Transverse colon (tissue), 3 donors: ENCODE data around the gene SH3GL3.

ENCODE experiments used
- POLR2A ChIP-seq: fragments of 450-650 bp; IDR thresholded peaks from one replicate; pipeline ENCODE4 v1.6.1; 2016; ENCODE audit warnings: antibody characterized with exemption, mild to moderate bottlenecking, moderate library complexity
- POLR2AphosphoS5 ChIP-seq, 3 donors: sonication (generic); formaldehyde crosslinking; IDR thresholded peaks; one replicate each; pipeline ENCODE4 v1.6.1; 2016; ENCODE audit warnings: antibody characterized with exemption in 3 of 3

DNA sequence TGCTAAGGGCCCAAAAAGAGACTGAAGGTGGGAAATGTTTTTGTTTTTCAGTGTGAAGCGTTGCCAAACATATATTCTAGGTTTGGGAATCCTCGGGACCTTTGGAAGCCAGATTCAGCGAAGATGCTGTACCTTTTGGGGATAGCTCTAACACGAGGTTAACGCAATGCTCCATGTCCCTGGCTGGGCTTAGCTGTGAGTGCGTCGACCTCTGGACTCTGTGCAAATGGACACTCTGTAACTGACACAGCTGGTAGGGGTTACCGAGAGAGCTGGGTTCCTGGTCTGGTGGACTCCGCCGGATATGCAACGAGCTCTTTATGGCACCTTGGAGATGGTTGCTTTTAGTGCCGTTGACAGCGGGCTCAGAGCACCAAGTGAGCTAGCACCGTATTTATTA is 724 bp upstream of the SH3GL3 start:
- TF ChIP-seq POLR2A (no peak), POLR2AphosphoS5 (IDR thresholded peaks at IDR 0.05) (no peak)
